HL-60 (cell line): ENCODE measurements around the gene KLHL15.

ENCODE experiments used
- POLR2AphosphoS5 ChIP-seq: IDR thresholded peaks from 2 replicates; pipeline ENCODE4 v1.6.1; 2012; ENCODE audit warnings: low read depth
- SPI1 ChIP-seq: IDR thresholded peaks from 2 replicates; pipeline ENCODE4 v1.6.1; 2012; ENCODE audit warnings: low read depth, mild to moderate bottlenecking, borderline replicate concordance
- TF ChIP-seq, protein P1 (sequence below): IDR thresholded peaks from one replicate; pipeline ENCODE4 v1.5.1; 2011; ENCODE audit warnings: low read length, control low read depth, inconsistent platforms; ENCODE audit not compliant: insufficient read depth
- TF ChIP-seq, protein P2 (sequence below): IDR thresholded peaks from 2 replicates; pipeline ENCODE4 v1.6.1; 2012; ENCODE audit warnings: low read depth; ENCODE audit not compliant: insufficient replicate concordance

DNA sequence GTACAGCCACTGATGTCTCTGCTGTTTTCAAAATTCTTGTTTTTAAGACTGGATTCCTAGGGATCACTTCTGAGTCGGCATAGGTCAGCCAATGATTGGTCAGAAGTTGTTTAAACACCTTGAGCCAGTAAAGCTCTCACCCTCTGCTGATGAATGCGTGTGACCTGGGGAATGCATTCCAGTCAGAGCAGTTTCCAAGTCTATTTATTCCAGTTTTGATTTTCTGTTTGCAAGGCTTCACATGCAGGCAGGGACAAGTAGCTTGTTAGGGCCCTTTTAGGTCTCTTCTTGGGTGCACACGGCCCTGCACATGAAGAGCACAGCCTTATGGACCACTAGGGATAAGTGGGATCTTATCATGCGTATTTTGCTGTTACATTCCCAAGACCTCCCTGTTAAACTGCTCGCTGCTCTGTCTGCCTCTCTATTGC lies 47.0 kb downstream of the KLHL15 start:
- TF ChIP-seq, protein P1, sequence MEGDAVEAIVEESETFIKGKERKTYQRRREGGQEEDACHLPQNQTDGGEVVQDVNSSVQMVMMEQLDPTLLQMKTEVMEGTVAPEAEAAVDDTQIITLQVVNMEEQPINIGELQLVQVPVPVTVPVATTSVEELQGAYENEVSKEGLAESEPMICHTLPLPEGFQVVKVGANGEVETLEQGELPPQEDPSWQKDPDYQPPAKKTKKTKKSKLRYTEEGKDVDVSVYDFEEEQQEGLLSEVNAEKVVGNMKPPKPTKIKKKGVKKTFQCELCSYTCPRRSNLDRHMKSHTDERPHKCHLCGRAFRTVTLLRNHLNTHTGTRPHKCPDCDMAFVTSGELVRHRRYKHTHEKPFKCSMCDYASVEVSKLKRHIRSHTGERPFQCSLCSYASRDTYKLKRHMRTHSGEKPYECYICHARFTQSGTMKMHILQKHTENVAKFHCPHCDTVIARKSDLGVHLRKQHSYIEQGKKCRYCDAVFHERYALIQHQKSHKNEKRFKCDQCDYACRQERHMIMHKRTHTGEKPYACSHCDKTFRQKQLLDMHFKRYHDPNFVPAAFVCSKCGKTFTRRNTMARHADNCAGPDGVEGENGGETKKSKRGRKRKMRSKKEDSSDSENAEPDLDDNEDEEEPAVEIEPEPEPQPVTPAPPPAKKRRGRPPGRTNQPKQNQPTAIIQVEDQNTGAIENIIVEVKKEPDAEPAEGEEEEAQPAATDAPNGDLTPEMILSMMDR, result no peak
- TF ChIP-seq SPI1 (no peak), POLR2AphosphoS5 (no peak)
- TF ChIP-seq, protein P2, sequence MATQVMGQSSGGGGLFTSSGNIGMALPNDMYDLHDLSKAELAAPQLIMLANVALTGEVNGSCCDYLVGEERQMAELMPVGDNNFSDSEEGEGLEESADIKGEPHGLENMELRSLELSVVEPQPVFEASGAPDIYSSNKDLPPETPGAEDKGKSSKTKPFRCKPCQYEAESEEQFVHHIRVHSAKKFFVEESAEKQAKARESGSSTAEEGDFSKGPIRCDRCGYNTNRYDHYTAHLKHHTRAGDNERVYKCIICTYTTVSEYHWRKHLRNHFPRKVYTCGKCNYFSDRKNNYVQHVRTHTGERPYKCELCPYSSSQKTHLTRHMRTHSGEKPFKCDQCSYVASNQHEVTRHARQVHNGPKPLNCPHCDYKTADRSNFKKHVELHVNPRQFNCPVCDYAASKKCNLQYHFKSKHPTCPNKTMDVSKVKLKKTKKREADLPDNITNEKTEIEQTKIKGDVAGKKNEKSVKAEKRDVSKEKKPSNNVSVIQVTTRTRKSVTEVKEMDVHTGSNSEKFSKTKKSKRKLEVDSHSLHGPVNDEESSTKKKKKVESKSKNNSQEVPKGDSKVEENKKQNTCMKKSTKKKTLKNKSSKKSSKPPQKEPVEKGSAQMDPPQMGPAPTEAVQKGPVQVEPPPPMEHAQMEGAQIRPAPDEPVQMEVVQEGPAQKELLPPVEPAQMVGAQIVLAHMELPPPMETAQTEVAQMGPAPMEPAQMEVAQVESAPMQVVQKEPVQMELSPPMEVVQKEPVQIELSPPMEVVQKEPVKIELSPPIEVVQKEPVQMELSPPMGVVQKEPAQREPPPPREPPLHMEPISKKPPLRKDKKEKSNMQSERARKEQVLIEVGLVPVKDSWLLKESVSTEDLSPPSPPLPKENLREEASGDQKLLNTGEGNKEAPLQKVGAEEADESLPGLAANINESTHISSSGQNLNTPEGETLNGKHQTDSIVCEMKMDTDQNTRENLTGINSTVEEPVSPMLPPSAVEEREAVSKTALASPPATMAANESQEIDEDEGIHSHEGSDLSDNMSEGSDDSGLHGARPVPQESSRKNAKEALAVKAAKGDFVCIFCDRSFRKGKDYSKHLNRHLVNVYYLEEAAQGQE, result no peak
